ENCODE data around the gene SPO11. TPM values are rescaled to one million over a fixed set of nuclear protein-coding genes. Genes with fewer than 3 reads are reported as not detected.

SPO11 gene
- total RNA-seq, 1 experiment from 2014 or later: not detected

- Histone ChIP-seq H4K91ac (ENCODE audit: insufficient read length, low read depth, low read length) (no peak overlapping the region), H3K27me3 (ENCODE audit: insufficient read depth, low read length) (no peaks in the 10 kb centered on the region), H2AFZ (ENCODE audit: low read length) (no peak overlapping the region), H3K27ac (ENCODE audit: insufficient read length, low read depth, low read length) (no peak overlapping the region), H3K14ac (ENCODE audit: insufficient read depth, low read length) (no peak overlapping the region), H2BK15ac (ENCODE audit: low read depth, low read length) (no peak overlapping the region), H2BK12ac (ENCODE audit: insufficient read length, low read depth, low read length) (no peak overlapping the region), H2BK5ac (ENCODE audit: insufficient read length, low read length) (no peak overlapping the region), H3K79me2 (ENCODE audit: insufficient read depth, low read length) (no peaks in the 10 kb centered on the region), H2BK120ac (ENCODE audit: low read depth, low read length, poor library complexity, severe bottlenecking) (no peak overlapping the region), H3K18ac (ENCODE audit: insufficient read length, low read depth, low read length) (no peak overlapping the region), H3T11ph (ENCODE audit: low read length) (no peak overlapping the region), H3K79me1 (ENCODE audit: insufficient read depth, low read depth, low read length, poor library complexity, severe bottlenecking) (no peaks in the 10 kb centered on the region), H3K9me3 (ENCODE audit: control insufficient read depth, low read depth, low read length) (no peaks in the 10 kb centered on the region), H3K4ac (ENCODE audit: low read depth, low read length) (no peak overlapping the region), H3K23me2 (ENCODE audit: insufficient read length, low read depth, low read length, poor library complexity, severe bottlenecking) (no peaks in the 10 kb centered on the region), H4K20me1 (ENCODE audit: control insufficient read depth, insufficient read depth, insufficient read length) (no peaks in the 10 kb centered on the region), H3K9ac (ENCODE audit: extremely low read depth, insufficient read length, low read length) (no peak overlapping the region), H2AK5ac (ENCODE audit: insufficient read length, low read length) (no peak overlapping the region), H3K4me1 (ENCODE audit: insufficient read depth, low read length) (no peaks in the 10 kb centered on the region), H3K4me2 (ENCODE audit: insufficient read depth, insufficient read length, low read length) (no peak overlapping the region), H2BK20ac (ENCODE audit: low read depth, low read length, poor library complexity, severe bottlenecking) (no peak overlapping the region), H4K8ac (replicated peaks; ENCODE audit: insufficient read length, low read depth, low read length) (no peak overlapping the region), H4K5ac (ENCODE audit: insufficient read length, low read depth, low read length) (no peak overlapping the region), H3K23ac (ENCODE audit: insufficient read length, low read depth, low read length) (no peak overlapping the region), H3K56ac (ENCODE audit: insufficient read length, low read depth, low read length) (no peak overlapping the region)
- TF ChIP-seq CTCF (conservative IDR thresholded peaks at IDR 0.05): no peak
- Mint-ChIP-seq H3K4me1 (peaks cover 2 to 10% of the 10 kb centered on the region in 2 experiments), H3K27ac (no peak overlapping the region), H3K27me3 (ENCODE audit: low read depth) (no peaks in the 10 kb centered on the region), H3K4me3 (no peak overlapping the region), H3K36me3 (ENCODE audit: insufficient read depth in 1 of 3, low read depth in 3 of 3) (peaks cover 0 to 24% (median 15%) of the 10 kb centered on the region in 3 experiments; a peak in 5 of 7 replicates), H3K9me3 (no peaks in the 10 kb centered on the region)
- DNase-seq: no peak
- no CpG with 5 or more reads among the region's 5 CpGs for WGBS (ENCODE audit: extremely low coverage, insufficient read length, low lambda C conversion rate)
Observed at GRCh38 chr20:57382516-57382915, 52.9 kb downstream of the SPO11 start.

Data from H9 (cell line).